GM12892 (cell line): ENCODE results near the gene PIEZO1.

ENCODE experiments used
- POLR2A ChIP-seq: IDR thresholded peaks from 2 replicates; pipeline ENCODE4 v1.6.1; 2011; ENCODE audit warnings: low read depth, low read length, control low read depth
- POLR2AphosphoS5 ChIP-seq: IDR thresholded peaks from 2 replicates; pipeline ENCODE4 v1.6.1; 2011; ENCODE audit warnings: low read depth, low read length, control low read depth
- TAF1 ChIP-seq: IDR thresholded peaks from 2 replicates; pipeline ENCODE4 v1.6.1; 2011; ENCODE audit warnings: low read depth, mild to moderate bottlenecking, control low read depth, low read length, borderline replicate concordance

GRCh38 chr16:88747588-88748301 lies 37.3 kb downstream of the PIEZO1 start:
- TF ChIP-seq POLR2A (no peak), POLR2AphosphoS5 (no peak), TAF1 (no peak)
